ENCODE measurements around the gene VPS37C. TPM values are rescaled to one million over a fixed set of nuclear protein-coding genes. Genes with fewer than 3 reads are reported as not detected.

The VPS37C gene
- total RNA-seq, 1 experiment from 2014 or later: 36.3 TPM

DNA sequence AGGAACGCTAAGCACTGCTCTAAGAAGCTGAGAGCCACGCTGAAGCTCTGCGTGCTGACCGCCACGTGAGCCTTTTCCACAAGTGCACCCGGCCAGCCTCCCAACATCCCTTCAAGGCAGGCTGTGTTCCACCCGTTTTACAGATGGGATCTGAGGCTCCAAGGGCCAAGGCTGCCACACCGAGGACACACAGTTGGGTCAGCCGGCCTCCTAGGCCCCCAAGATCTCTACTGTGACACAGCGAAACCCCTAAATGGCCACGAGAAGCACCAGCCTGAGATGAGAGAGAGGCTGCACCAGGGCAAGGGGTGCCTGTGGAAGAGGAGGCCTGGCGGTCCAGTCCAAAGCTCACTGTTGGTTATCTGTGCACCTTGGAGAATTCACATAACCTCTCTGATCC is 70.7 kb downstream of the VPS37C start:
- Histone ChIP-seq H3K4me1 (no peaks in the 10 kb centered on the region), H3K9me3 (no peaks in the 10 kb centered on the region), H3K36me3 (ENCODE audit: control insufficient read depth, insufficient read depth, low read length) (no peaks in the 10 kb centered on the region), H3K27me3 (replicated peaks; ENCODE audit: control insufficient read depth, insufficient read depth, low read length) (no peaks in the 10 kb centered on the region), H3K4me3 (ENCODE audit: low read depth, low read length) (no peak overlapping the region)
- H3K9me3 Mint-ChIP-seq (ENCODE audit: unreplicated experiment): no peaks in the 10 kb centered on the region
- no peak for DNase-seq
- ChIA-PET CTCF (no interaction called here), POLR2A (no interaction called here)
- BruUV-seq (replicated peaks): no TSS peak
- no peak overlapping the region for H3K4me3 Mint-ChIP-seq (ENCODE audit: unreplicated experiment)
- TF ChIP-seq, protein P1, sequence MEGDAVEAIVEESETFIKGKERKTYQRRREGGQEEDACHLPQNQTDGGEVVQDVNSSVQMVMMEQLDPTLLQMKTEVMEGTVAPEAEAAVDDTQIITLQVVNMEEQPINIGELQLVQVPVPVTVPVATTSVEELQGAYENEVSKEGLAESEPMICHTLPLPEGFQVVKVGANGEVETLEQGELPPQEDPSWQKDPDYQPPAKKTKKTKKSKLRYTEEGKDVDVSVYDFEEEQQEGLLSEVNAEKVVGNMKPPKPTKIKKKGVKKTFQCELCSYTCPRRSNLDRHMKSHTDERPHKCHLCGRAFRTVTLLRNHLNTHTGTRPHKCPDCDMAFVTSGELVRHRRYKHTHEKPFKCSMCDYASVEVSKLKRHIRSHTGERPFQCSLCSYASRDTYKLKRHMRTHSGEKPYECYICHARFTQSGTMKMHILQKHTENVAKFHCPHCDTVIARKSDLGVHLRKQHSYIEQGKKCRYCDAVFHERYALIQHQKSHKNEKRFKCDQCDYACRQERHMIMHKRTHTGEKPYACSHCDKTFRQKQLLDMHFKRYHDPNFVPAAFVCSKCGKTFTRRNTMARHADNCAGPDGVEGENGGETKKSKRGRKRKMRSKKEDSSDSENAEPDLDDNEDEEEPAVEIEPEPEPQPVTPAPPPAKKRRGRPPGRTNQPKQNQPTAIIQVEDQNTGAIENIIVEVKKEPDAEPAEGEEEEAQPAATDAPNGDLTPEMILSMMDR (IDR thresholded peaks at IDR 0.05; ENCODE audit: insufficient read depth in 1 of 2, low read depth in 1 of 2, low read length in 1 of 2, severe bottlenecking in 1 of 2, unreplicated experiment in 1 of 2): no peak
- H3K4me1 Mint-ChIP-seq (ENCODE audit: low read depth, unreplicated experiment): no peaks in the 10 kb centered on the region
- intact Hi-C loops (cut with micrococcal nuclease; ENCODE audit: unreplicated experiment): no loop called here
- no peaks in the 10 kb centered on the region for H3K27me3 Mint-ChIP-seq (ENCODE audit: insufficient read depth, unreplicated experiment)
- H3K27ac Mint-ChIP-seq (ENCODE audit: unreplicated experiment): no peak overlapping the region
- H3K36me3 Mint-ChIP-seq (ENCODE audit: insufficient read depth, unreplicated experiment): no peaks in the 10 kb centered on the region

DNA sequence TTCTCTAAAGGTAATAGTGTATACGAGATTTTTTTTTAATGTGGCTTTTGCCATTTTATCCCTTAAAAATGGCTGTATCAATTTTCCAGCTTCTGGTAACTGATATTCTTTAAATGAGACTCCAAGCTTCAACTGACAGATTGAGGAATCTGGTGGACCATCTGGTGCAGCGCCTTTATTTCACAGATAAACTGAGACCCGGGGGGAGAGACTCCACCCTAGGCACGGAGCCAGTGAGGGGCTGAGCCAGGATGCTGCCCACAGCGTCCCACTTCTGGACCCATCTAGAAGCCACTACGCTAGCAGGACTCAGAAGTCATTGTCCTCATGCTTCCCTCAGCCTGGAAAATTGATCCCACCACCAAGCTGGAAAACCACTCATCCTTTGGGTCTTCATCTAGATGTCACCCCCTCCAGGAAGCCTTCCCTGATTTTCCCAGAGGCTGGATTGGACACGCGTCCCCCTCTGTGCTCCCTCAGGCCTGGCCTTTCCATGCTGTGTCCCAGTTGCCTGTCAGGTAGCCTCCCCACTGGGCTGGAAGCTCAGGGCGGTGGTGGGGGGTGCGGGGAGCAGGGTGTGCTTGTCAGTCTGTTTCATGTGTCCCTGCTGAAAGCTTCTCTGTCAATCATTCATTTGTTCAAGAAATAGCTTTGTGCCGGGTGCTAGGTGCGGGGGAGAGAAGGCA is 71.3 kb downstream of the VPS37C start:
- no TSS peak for BruUV-seq (replicated peaks)
- Mint-ChIP-seq H3K9me3 (ENCODE audit: unreplicated experiment) (no peaks in the 10 kb centered on the region), H3K27ac (ENCODE audit: unreplicated experiment) (no peak overlapping the region), H3K4me1 (ENCODE audit: low read depth, unreplicated experiment) (no peaks in the 10 kb centered on the region), H3K27me3 (ENCODE audit: insufficient read depth, unreplicated experiment) (no peaks in the 10 kb centered on the region), H3K36me3 (ENCODE audit: insufficient read depth, unreplicated experiment) (no peaks in the 10 kb centered on the region), H3K4me3 (ENCODE audit: unreplicated experiment) (no peak overlapping the region)
- TF ChIP-seq, protein P1 (IDR thresholded peaks at IDR 0.05; ENCODE audit: insufficient read depth in 1 of 2, low read depth in 1 of 2, low read length in 1 of 2, severe bottlenecking in 1 of 2, unreplicated experiment in 1 of 2): no peak
- ChIA-PET CTCF (no interaction called here), POLR2A (no interaction called here)
- Histone ChIP-seq H3K4me1 (no peaks in the 10 kb centered on the region), H3K4me3 (ENCODE audit: low read depth, low read length) (no peak overlapping the region), H3K9me3 (no peaks in the 10 kb centered on the region), H3K27me3 (replicated peaks; ENCODE audit: control insufficient read depth, insufficient read depth, low read length) (no peaks in the 10 kb centered on the region), H3K36me3 (ENCODE audit: control insufficient read depth, insufficient read depth, low read length) (no peaks in the 10 kb centered on the region)
- no peak for DNase-seq
- intact Hi-C loops (cut with micrococcal nuclease; ENCODE audit: unreplicated experiment): no loop called here

GRCh38 chr11:61087426-61088119 is 73.7 kb downstream of the VPS37C start:
- TF ChIP-seq, protein P1 (IDR thresholded peaks at IDR 0.05; ENCODE audit: insufficient read depth in 1 of 2, low read depth in 1 of 2, low read length in 1 of 2, severe bottlenecking in 1 of 2, unreplicated experiment in 1 of 2): no peak
- no TSS peak for BruUV-seq (replicated peaks)
- Mint-ChIP-seq H3K27me3 (ENCODE audit: insufficient read depth, unreplicated experiment) (no peaks in the 10 kb centered on the region), H3K4me1 (ENCODE audit: low read depth, unreplicated experiment) (no peaks in the 10 kb centered on the region), H3K4me3 (ENCODE audit: unreplicated experiment) (no peak overlapping the region), H3K9me3 (ENCODE audit: unreplicated experiment) (no peaks in the 10 kb centered on the region), H3K27ac (ENCODE audit: unreplicated experiment) (no peak overlapping the region), H3K36me3 (ENCODE audit: insufficient read depth, unreplicated experiment) (no peaks in the 10 kb centered on the region)
- no peaks in the 10 kb centered on the region for H3K27me3 ChIP-seq (replicated peaks; ENCODE audit: control insufficient read depth, insufficient read depth, low read length)
- no peaks in the 10 kb centered on the region for H3K4me1 ChIP-seq
- ChIA-PET POLR2A (no interaction called here), CTCF (no interaction called here)
- DNase-seq: no peak
- no peak overlapping the region for H3K4me3 ChIP-seq (ENCODE audit: low read depth, low read length)
- H3K9me3 ChIP-seq: no peaks in the 10 kb centered on the region
- intact Hi-C loops (cut with micrococcal nuclease; ENCODE audit: unreplicated experiment): no loop called here
- no peaks in the 10 kb centered on the region for H3K36me3 ChIP-seq (ENCODE audit: control insufficient read depth, insufficient read depth, low read length)
